SK-N-SH (cell line): ENCODE data around the gene KRTAP21-3. TPM values are rescaled to one million over a fixed set of nuclear protein-coding genes. Genes with fewer than 3 reads are reported as not detected.

ENCODE experiments used
- CTCF ChIA-PET: fragments of 300-600, 350-600 bp; formaldehyde crosslinking; extraction: SDS; loops from one replicate; lab custom pipeline; 2021; lab: Yijun Ruan, JAX
- POLR2A ChIA-PET: fragments of 350-600 bp; sonication (Branson Sonifier 250); formaldehyde crosslinking; extraction: SDS; loops from one replicate; lab custom pipeline; 2020; ENCODE audit warnings: antibody characterized with exemption, inconsistent platforms; lab: Yijun Ruan, JAX
- DNase-seq: peaks from one replicate; pipeline ENCODE4 v3.0.0; 2012
- H2AFZ ChIP-seq: fragments of 200-600 bp; sonication (generic); 2 replicates; pipeline ENCODE4 v1.8.1; 2016; ENCODE audit warnings: antibody characterized with exemption, mild to moderate bottlenecking, low read depth
- H3F3A ChIP-seq: fragments of 200-600 bp; sonication (generic); replicated peaks from 2 replicates; pipeline ENCODE3; 2016; ENCODE audit warnings: antibody characterized with exemption, mild to moderate bottlenecking; ENCODE audit not compliant: insufficient read depth
- H3K27ac ChIP-seq, 2 experiments: fragments of 200-500 bp in 1 of 2; fragments of 200-600 bp in 1 of 2; sonication (Bioruptor generic) in 1 of 2; sonication (generic), shearing (Covaris generic) in 1 of 2; 2 replicates each; pipeline versions ENCODE4 v1.5.1 to v1.6.1; 2014 to 2016; ENCODE audit warnings: low read depth in 2 of 2, inconsistent platforms in 1 of 2, low read length in 1 of 2, mild to moderate bottlenecking in 1 of 2, mixed read lengths in 1 of 2
- H3K27me3 ChIP-seq: fragments of 200-600 bp; sonication (generic), shearing (Covaris generic); 2 replicates; pipeline ENCODE4 v1.6.1; 2016; ENCODE audit warnings: mixed run types; ENCODE audit not compliant: insufficient read depth
- H3K36me3 ChIP-seq, 2 experiments: fragments of 200-500 bp in 1 of 2; fragments of 200-600 bp in 1 of 2; sonication (Bioruptor generic) in 1 of 2; sonication (generic) in 1 of 2; replicated peaks in 1 of 2; 2 replicates each; pipeline versions ENCODE3 to v1.5.1; 2014 to 2016; ENCODE audit warnings: low read length in 1 of 2, mild to moderate bottlenecking in 1 of 2; ENCODE audit not compliant: insufficient read depth in 2 of 2, control insufficient read depth in 1 of 2
- H3K4me1 ChIP-seq, 2 experiments: fragments of 200-500 bp in 1 of 2; fragments of 200-600 bp in 1 of 2; sonication (Bioruptor generic) in 1 of 2; sonication (generic), shearing (Covaris generic) in 1 of 2; 2 replicates each; pipeline versions ENCODE4 v1.5.1 to v1.6.1; 2014 to 2016; ENCODE audit warnings: low read depth in 1 of 2, low read length in 1 of 2, mixed run types in 1 of 2; ENCODE audit not compliant: insufficient read depth in 2 of 2, control insufficient read depth in 1 of 2
- H3K4me2 ChIP-seq: fragments of 200-600 bp; sonication (generic), shearing (Covaris generic); 2 replicates; pipeline ENCODE4 v1.6.1; 2017; ENCODE audit warnings: mixed run types
- H3K4me3 ChIP-seq, 2 experiments: fragments of 200-500 bp in 1 of 2; fragments of 200-600 bp in 1 of 2; sonication (Bioruptor generic) in 1 of 2; sonication (generic), shearing (Covaris generic) in 1 of 2; 2 replicates each; pipeline versions ENCODE4 v1.5.1 to v1.8.1; 2014 to 2016; ENCODE audit warnings: low read depth in 2 of 2, inconsistent platforms in 1 of 2, low read length in 1 of 2, mild to moderate bottlenecking in 1 of 2, mixed read lengths in 1 of 2, moderate library complexity in 1 of 2
- H3K79me2 ChIP-seq: fragments of 200-600 bp; sonication (generic); 2 replicates; pipeline ENCODE4 v1.8.1; 2017; ENCODE audit warnings: mild to moderate bottlenecking; ENCODE audit not compliant: insufficient read depth
- H3K9ac ChIP-seq: fragments of 200-600 bp; sonication (generic); 2 replicates; pipeline ENCODE4 v1.6.1; 2017; ENCODE audit warnings: mixed run types
- H3K9me2 ChIP-seq: fragments of 200-600 bp; sonication (generic); 2 replicates; pipeline ENCODE4 v1.6.1; 2017; ENCODE audit warnings: mixed run types
- H3K9me3 ChIP-seq: fragments of 200-600 bp; sonication (generic); 2 replicates; pipeline ENCODE4 v1.6.1; 2017; ENCODE audit warnings: mixed run types, mild to moderate bottlenecking, moderate library complexity
- H4K20me1 ChIP-seq: fragments of 200-600 bp; sonication (generic); 2 replicates; pipeline ENCODE4 v1.6.1; 2017; ENCODE audit warnings: mild to moderate bottlenecking, mixed run types; ENCODE audit not compliant: insufficient read depth
- CHD2 ChIP-seq: fragments of 150-350 bp; IDR thresholded peaks from 2 replicates; pipeline ENCODE4 v1.6.1; 2018; ENCODE audit warnings: low read length; ENCODE audit not compliant: partially characterized antibody
- ELF1 ChIP-seq: IDR thresholded peaks from 2 replicates; pipeline ENCODE4 v1.4.0; 2012
- EZH2phosphoT487 ChIP-seq: fragments of 200-600 bp; sonication (generic); IDR thresholded peaks from 2 replicates; pipeline ENCODE4 v1.6.1; 2017; ENCODE audit warnings: low read depth, mixed run types, mild to moderate bottlenecking, antibody characterized with exemption, moderate library complexity, borderline replicate concordance
- FOSL2 ChIP-seq: IDR thresholded peaks from 2 replicates; pipeline ENCODE4 v1.4.0; 2012; ENCODE audit warnings: low read depth, mild to moderate bottlenecking, moderate library complexity, borderline replicate concordance
- FOXJ3 ChIP-seq: sonication (generic); formaldehyde crosslinking; IDR thresholded peaks from 2 replicates; pipeline ENCODE4 v1.5.1; 2020; ENCODE audit warnings: mild to moderate bottlenecking, missing genetic modification reagents
- GABPA ChIP-seq: IDR thresholded peaks from 2 replicates; pipeline ENCODE4 v1.4.0; 2012; ENCODE audit warnings: low read depth, mild to moderate bottlenecking
- GATA2 ChIP-seq: sonication (generic); formaldehyde crosslinking; IDR thresholded peaks from 2 replicates; pipeline ENCODE4 v1.5.0; 2020; ENCODE audit warnings: mild to moderate bottlenecking, missing genetic modification reagents
- JUND ChIP-seq: IDR thresholded peaks from 2 replicates; pipeline ENCODE4 v1.4.0; 2012
- MEF2A ChIP-seq: IDR thresholded peaks from 2 replicates; pipeline ENCODE4 v1.4.0; 2012; ENCODE audit warnings: low read depth, borderline replicate concordance
- NRF1 ChIP-seq: IDR thresholded peaks from 2 replicates; pipeline ENCODE4 v1.6.1; 2012; ENCODE audit warnings: low read depth, mild to moderate bottlenecking, low read length
- POLR2AphosphoS5 ChIP-seq: IDR thresholded peaks from 2 replicates; pipeline ENCODE4 v1.6.1; 2012; ENCODE audit warnings: low read depth, low read length
- RAD21 ChIP-seq: IDR thresholded peaks from 2 replicates; pipeline ENCODE4 v1.6.1; 2012; ENCODE audit warnings: mild to moderate bottlenecking, low read length
- RXRA ChIP-seq: IDR thresholded peaks from 2 replicates; pipeline ENCODE4 v1.4.0; 2012; ENCODE audit warnings: low read depth, mild to moderate bottlenecking, borderline replicate concordance
- SIN3A ChIP-seq: IDR thresholded peaks from 2 replicates; pipeline ENCODE4 v1.6.1; 2012; ENCODE audit warnings: low read depth, mild to moderate bottlenecking, low read length, moderate library complexity, borderline replicate concordance
- TCF12 ChIP-seq: IDR thresholded peaks from 2 replicates; pipeline ENCODE4 v1.4.0; 2012
- YY1 ChIP-seq: IDR thresholded peaks from 2 replicates; pipeline ENCODE4 v1.4.0; 2012; ENCODE audit warnings: low read depth, mild to moderate bottlenecking
- WGBS: methylation state at CpG from one replicate; pipeline ENCODE4 v1.1.6; 2017; ENCODE audit warnings: low lambda C conversion rate; 5-methylcytosine and 5-hydroxymethylcytosine counted together
- polyA plus RNA-seq, 3 experiments: library from polyadenylated mRNA; depleted of rRNA; stranded (reverse); fragments of >200 nt; gene quantifications; 2 replicates each; pipeline ENCODE4 v1.2.3, GENCODE V29; 2012
- TF ChIP-seq, protein P1 (sequence below): IDR thresholded peaks from 2 replicates; pipeline ENCODE4 v1.6.1; 2012; ENCODE audit warnings: mild to moderate bottlenecking, low read depth, low read length, moderate library complexity
- TF ChIP-seq, protein P2 (sequence below): IDR thresholded peaks from 2 replicates; pipeline ENCODE4 v1.4.0; 2012; ENCODE audit warnings: low read depth, borderline replicate concordance
- TF ChIP-seq, protein P3 (sequence below): IDR thresholded peaks from 2 replicates; pipeline ENCODE4; 2012
- TF ChIP-seq, protein P4 (sequence below): fragments of 200-600 bp; sonication (generic); IDR thresholded peaks from 2 replicates; pipeline ENCODE4 v1.6.1; 2017; ENCODE audit warnings: antibody characterized with exemption, mild to moderate bottlenecking, moderate library complexity
- TF ChIP-seq, protein P5 (sequence below): IDR thresholded peaks from 2 replicates; pipeline ENCODE4 v1.4.0; 2012; ENCODE audit warnings: low read depth
- TF ChIP-seq, protein P6 (sequence below): IDR thresholded peaks from 2 replicates; pipeline ENCODE4 v1.4.0; 2012; ENCODE audit warnings: low read depth, borderline replicate concordance
- TF ChIP-seq, protein P7 (sequence below): fragments of 150-350 bp; IDR thresholded peaks from 2 replicates; pipeline ENCODE4 v1.6.1; 2017; ENCODE audit warnings: antibody characterized with exemption, low read length, low read depth, borderline replicate concordance

The KRTAP21-3 gene
- polyA plus RNA-seq, 1 of the 3 experiments (the other 2 are of a cell fraction), result not detected

DNA sequence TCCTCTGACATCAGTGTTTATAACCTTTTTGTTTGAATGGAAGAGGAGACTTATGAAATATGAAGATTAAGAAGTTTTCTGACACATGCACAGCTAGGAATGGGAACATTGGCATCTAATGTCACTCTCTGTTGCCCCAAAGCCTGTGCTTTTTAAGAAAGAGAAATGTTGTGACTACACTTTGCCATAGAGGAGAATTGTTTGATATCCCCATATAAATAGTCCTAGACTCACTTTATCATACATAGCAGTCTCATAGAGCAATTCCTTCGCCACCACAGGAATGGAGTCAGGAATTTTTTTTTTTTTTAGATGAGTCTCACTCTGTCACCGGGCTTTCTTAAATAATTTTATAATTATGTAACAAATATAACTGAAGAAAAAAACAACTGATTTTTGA is 1.5 kb downstream of the KRTAP21-3 start:
- H3K27me3 ChIP-seq, result no peaks in the 10 kb centered on the region
- 10% methylated on average over 2 of the region's 2 CpGs for WGBS
- ChIA-PET CTCF (no interaction called here), POLR2A (no interaction called here)
- H3K4me2 ChIP-seq, result peak overlapping the region; percentile 69
- no peaks in the 10 kb centered on the region for H4K20me1 ChIP-seq
- H3K27ac ChIP-seq, result peak overlapping the region in 1 of 2 experiments; percentile 98; a peak in 2 of 4 replicates
- H3K9me3 ChIP-seq, result no peaks in the 10 kb centered on the region
- peak overlapping the region; percentile 33; the same call in 1 of the 2 replicates for H2AFZ ChIP-seq
- no peaks in the 10 kb centered on the region for H3K79me2 ChIP-seq
- H3K9me2 ChIP-seq, result peaks cover 4% of the 10 kb centered on the region; the same call in 1 of the 2 replicates
- peaks cover 55% of the 10 kb centered on the region for H3F3A ChIP-seq
- H3K4me1 ChIP-seq, result peaks cover 0 to 15% of the 10 kb centered on the region in 2 experiments; a peak in 1 of 4 replicates
- H3K4me3 ChIP-seq, result no peak overlapping the region
- peak overlapping the region; percentile 87 for H3K9ac ChIP-seq
- no peak for DNase-seq
- no peaks in the 10 kb centered on the region for H3K36me3 ChIP-seq
- TF ChIP-seq GABPA (no peak), FOSL2 (peak; percentile 48; the same call in 1 of the 2 replicates), RXRA (0 out of 2 replicates have a peak, but pooled peaks have one; percentile 18), MEF2A (peak; percentile 58; the same call in 1 of the 2 replicates), ELF1 (no peak), NRF1 (no peak), FOXJ3 (CRISPR knock-in tag) (no peak), CHD2 (no peak), EZH2phosphoT487 (no peak), YY1 (peak; percentile 17; the same call in 1 of the 2 replicates), JUND (peak; percentile 71), TCF12 (peak; percentile 63), GATA2 (CRISPR knock-in tag) (no peak), SIN3A (no peak), RAD21 (no peak), POLR2AphosphoS5 (no peak)
- TF ChIP-seq, protein P1, sequence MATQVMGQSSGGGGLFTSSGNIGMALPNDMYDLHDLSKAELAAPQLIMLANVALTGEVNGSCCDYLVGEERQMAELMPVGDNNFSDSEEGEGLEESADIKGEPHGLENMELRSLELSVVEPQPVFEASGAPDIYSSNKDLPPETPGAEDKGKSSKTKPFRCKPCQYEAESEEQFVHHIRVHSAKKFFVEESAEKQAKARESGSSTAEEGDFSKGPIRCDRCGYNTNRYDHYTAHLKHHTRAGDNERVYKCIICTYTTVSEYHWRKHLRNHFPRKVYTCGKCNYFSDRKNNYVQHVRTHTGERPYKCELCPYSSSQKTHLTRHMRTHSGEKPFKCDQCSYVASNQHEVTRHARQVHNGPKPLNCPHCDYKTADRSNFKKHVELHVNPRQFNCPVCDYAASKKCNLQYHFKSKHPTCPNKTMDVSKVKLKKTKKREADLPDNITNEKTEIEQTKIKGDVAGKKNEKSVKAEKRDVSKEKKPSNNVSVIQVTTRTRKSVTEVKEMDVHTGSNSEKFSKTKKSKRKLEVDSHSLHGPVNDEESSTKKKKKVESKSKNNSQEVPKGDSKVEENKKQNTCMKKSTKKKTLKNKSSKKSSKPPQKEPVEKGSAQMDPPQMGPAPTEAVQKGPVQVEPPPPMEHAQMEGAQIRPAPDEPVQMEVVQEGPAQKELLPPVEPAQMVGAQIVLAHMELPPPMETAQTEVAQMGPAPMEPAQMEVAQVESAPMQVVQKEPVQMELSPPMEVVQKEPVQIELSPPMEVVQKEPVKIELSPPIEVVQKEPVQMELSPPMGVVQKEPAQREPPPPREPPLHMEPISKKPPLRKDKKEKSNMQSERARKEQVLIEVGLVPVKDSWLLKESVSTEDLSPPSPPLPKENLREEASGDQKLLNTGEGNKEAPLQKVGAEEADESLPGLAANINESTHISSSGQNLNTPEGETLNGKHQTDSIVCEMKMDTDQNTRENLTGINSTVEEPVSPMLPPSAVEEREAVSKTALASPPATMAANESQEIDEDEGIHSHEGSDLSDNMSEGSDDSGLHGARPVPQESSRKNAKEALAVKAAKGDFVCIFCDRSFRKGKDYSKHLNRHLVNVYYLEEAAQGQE, result no peak
- TF ChIP-seq, protein P2, sequence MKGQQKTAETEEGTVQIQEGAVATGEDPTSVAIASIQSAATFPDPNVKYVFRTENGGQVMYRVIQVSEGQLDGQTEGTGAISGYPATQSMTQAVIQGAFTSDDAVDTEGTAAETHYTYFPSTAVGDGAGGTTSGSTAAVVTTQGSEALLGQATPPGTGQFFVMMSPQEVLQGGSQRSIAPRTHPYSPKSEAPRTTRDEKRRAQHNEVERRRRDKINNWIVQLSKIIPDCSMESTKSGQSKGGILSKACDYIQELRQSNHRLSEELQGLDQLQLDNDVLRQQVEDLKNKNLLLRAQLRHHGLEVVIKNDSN, result no peak
- TF ChIP-seq, protein P3, sequence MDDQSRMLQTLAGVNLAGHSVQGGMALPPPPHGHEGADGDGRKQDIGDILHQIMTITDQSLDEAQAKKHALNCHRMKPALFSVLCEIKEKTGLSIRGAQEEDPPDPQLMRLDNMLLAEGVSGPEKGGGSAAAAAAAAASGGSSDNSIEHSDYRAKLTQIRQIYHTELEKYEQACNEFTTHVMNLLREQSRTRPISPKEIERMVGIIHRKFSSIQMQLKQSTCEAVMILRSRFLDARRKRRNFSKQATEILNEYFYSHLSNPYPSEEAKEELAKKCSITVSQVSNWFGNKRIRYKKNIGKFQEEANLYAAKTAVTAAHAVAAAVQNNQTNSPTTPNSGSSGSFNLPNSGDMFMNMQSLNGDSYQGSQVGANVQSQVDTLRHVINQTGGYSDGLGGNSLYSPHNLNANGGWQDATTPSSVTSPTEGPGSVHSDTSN, result peak; percentile 55
- TF ChIP-seq, protein P4, sequence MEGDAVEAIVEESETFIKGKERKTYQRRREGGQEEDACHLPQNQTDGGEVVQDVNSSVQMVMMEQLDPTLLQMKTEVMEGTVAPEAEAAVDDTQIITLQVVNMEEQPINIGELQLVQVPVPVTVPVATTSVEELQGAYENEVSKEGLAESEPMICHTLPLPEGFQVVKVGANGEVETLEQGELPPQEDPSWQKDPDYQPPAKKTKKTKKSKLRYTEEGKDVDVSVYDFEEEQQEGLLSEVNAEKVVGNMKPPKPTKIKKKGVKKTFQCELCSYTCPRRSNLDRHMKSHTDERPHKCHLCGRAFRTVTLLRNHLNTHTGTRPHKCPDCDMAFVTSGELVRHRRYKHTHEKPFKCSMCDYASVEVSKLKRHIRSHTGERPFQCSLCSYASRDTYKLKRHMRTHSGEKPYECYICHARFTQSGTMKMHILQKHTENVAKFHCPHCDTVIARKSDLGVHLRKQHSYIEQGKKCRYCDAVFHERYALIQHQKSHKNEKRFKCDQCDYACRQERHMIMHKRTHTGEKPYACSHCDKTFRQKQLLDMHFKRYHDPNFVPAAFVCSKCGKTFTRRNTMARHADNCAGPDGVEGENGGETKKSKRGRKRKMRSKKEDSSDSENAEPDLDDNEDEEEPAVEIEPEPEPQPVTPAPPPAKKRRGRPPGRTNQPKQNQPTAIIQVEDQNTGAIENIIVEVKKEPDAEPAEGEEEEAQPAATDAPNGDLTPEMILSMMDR, result no peak
- TF ChIP-seq, protein P5, sequence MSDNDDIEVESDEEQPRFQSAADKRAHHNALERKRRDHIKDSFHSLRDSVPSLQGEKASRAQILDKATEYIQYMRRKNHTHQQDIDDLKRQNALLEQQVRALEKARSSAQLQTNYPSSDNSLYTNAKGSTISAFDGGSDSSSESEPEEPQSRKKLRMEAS, result no peak
- TF ChIP-seq, protein P6, sequence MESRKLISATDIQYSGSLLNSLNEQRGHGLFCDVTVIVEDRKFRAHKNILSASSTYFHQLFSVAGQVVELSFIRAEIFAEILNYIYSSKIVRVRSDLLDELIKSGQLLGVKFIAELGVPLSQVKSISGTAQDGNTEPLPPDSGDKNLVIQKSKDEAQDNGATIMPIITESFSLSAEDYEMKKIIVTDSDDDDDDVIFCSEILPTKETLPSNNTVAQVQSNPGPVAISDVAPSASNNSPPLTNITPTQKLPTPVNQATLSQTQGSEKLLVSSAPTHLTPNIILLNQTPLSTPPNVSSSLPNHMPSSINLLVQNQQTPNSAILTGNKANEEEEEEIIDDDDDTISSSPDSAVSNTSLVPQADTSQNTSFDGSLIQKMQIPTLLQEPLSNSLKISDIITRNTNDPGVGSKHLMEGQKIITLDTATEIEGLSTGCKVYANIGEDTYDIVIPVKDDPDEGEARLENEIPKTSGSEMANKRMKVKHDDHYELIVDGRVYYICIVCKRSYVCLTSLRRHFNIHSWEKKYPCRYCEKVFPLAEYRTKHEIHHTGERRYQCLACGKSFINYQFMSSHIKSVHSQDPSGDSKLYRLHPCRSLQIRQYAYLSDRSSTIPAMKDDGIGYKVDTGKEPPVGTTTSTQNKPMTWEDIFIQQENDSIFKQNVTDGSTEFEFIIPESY, result no peak
- TF ChIP-seq, protein P7, sequence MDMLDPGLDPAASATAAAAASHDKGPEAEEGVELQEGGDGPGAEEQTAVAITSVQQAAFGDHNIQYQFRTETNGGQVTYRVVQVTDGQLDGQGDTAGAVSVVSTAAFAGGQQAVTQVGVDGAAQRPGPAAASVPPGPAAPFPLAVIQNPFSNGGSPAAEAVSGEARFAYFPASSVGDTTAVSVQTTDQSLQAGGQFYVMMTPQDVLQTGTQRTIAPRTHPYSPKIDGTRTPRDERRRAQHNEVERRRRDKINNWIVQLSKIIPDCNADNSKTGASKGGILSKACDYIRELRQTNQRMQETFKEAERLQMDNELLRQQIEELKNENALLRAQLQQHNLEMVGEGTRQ, result no peak
